ENCODE data around the gene CHD5. TPM values are rescaled to one million over a fixed set of nuclear protein-coding genes. Genes with fewer than 3 reads are reported as not detected.

CHD5 gene
- total RNA-seq, 1 experiment from 2014 or later = 6.1 TPM

DNA sequence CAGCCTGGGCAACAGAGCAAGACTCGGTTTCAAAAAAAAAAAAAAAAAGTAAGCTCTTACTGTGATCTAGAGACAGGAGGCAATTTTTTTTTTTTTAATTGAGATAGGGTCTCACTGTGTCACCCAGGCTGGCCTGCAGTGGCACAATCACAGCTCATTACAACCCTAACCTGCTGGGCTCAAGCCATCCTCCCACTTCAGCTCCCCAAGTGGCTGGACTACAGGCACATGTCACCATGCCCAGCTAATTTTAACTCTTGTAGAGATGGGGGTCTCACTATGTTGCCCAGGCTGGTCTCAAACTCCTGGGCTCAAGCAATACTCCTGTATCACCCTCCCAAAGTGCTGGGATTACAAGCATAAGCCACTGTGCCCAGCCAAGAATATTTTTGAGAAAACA lies 11.8 kb upstream of the CHD5 start:
- no peak overlapping the region for H3K27ac ChIP-seq (ENCODE audit: low read depth, low read length)
- H3K4me3 ChIP-seq (replicated peaks in 1 of 2; ENCODE audit: low read depth in 1 of 2, low read length in 2 of 2) = no peak overlapping the region
- no peak overlapping the region for H3K9ac ChIP-seq (ENCODE audit: low read length)
- intact Hi-C loops (cut with micrococcal nuclease) = no loop called here
- H3K4me1 ChIP-seq (ENCODE audit: control insufficient read depth in 1 of 2, insufficient read depth in 2 of 2, low read length in 2 of 2) = peaks cover 0 to 6% of the 10 kb centered on the region in 2 experiments; a peak in 2 of 4 replicates
- ATAC-seq = no peak
- H4K20me1 ChIP-seq (ENCODE audit: insufficient read depth) = peaks cover 25% of the 10 kb centered on the region; the same call in 1 of the 2 replicates
- no peak overlapping the region for H2AFZ ChIP-seq (ENCODE audit: low read depth, low read length, poor library complexity, severe bottlenecking)
- POLR2A ChIA-PET = no interaction called here
- H3K36me3 ChIP-seq (ENCODE audit: control insufficient read depth in 1 of 2, insufficient read depth in 2 of 2, low read length in 2 of 2) = peaks cover 57 to 73% of the 10 kb centered on the region in 2 experiments
- no TSS peak for BruUV-seq (replicated peaks)
- no peaks in the 10 kb centered on the region for H3K27me3 ChIP-seq (ENCODE audit: insufficient read depth, low read length)
- no peaks in the 10 kb centered on the region for H3K9me3 ChIP-seq (ENCODE audit: control insufficient read depth in 1 of 2, insufficient read depth in 1 of 2, low read depth in 1 of 2, low read length in 2 of 2)
- RAD21 ChIA-PET (ENCODE audit: low non-redundant PET in 1 of 2, low total read pairs in 2 of 2, uncharacterized antibody in 2 of 2, unreplicated experiment in 2 of 2) = no interaction called here
- TF ChIP-seq CEBPB (IDR thresholded peaks at IDR 0.05; ENCODE audit: low read depth) = no peak
- TF ChIP-seq POLR2A (IDR thresholded peaks at IDR 0.05; ENCODE audit: borderline replicate concordance, extremely low read depth, insufficient read depth, insufficient read length) = no peak
- no peak for TF ChIP-seq JUND (IDR thresholded peaks at IDR 0.05)
- no peak overlapping the region for H3K4me2 ChIP-seq (ENCODE audit: low read length)
- no peak for DNase-seq (ENCODE audit: low read depth, low spot score)
- peaks cover 97% of the 10 kb centered on the region for H3K79me2 ChIP-seq (ENCODE audit: insufficient read depth, low read length)
- no peaks in the 10 kb centered on the region for H3K9me2 ChIP-seq (ENCODE audit: insufficient read depth)
- CTCF ChIA-PET = interaction anchor here (1.3 kb wide), 1 partner anchor 13 kb away, joined by 4 read pairs; no protein-coding TSS in a partner anchor

DNA sequence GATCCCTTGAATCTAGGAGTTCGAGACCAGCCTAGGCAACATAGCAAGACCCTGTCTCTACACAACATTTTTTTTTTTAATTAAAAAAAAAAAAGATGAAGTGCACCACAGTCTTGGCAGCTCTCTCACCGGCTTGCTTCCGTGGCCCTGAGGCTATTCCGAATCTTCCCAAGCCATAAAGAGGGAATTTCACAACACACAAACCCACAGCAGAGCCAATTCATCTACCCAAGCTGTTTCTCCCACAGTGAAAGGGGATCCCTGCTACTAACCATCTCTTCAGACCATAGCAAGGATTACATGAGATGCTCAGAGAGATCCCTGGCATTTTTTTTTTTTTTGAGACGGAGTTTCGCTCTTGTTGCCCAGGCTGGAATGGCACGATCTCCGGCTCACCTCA lies 8.3 kb upstream of the CHD5 start:
- no peak overlapping the region for H3K9ac ChIP-seq (ENCODE audit: low read length)
- no peak overlapping the region for H3K4me2 ChIP-seq (ENCODE audit: low read length)
- H3K4me1 ChIP-seq (ENCODE audit: control insufficient read depth in 1 of 2, insufficient read depth in 2 of 2, low read length in 2 of 2) = peaks cover 4 to 8% of the 10 kb centered on the region in 2 experiments
- DNase-seq (ENCODE audit: low read depth, low spot score) (no peak), ATAC-seq (no peak)
- H3K9me3 ChIP-seq (ENCODE audit: control insufficient read depth in 1 of 2, insufficient read depth in 1 of 2, low read depth in 1 of 2, low read length in 2 of 2) = no peaks in the 10 kb centered on the region
- peaks cover 40 to 59% of the 10 kb centered on the region in 2 experiments for H3K36me3 ChIP-seq (ENCODE audit: control insufficient read depth in 1 of 2, insufficient read depth in 2 of 2, low read length in 2 of 2)
- intact Hi-C loops (cut with micrococcal nuclease) = no loop called here
- H2AFZ ChIP-seq (ENCODE audit: low read depth, low read length, poor library complexity, severe bottlenecking) = no peak overlapping the region
- no TSS peak for BruUV-seq (replicated peaks)
- peaks cover 74% of the 10 kb centered on the region for H3K79me2 ChIP-seq (ENCODE audit: insufficient read depth, low read length)
- no peak overlapping the region for H3K27ac ChIP-seq (ENCODE audit: low read depth, low read length)
- CTCF ChIA-PET = interaction anchor here (0.7 kb wide), 1 partner anchor 17 kb away, joined by 3 read pairs; no protein-coding TSS in a partner anchor
- POLR2A ChIA-PET = no interaction called here
- H3K4me3 ChIP-seq (replicated peaks in 1 of 2; ENCODE audit: low read depth in 1 of 2, low read length in 2 of 2) = no peak overlapping the region
- H3K27me3 ChIP-seq (ENCODE audit: insufficient read depth, low read length) = no peaks in the 10 kb centered on the region
- RAD21 ChIA-PET (ENCODE audit: low non-redundant PET in 1 of 2, low total read pairs in 2 of 2, uncharacterized antibody in 2 of 2, unreplicated experiment in 2 of 2) = no interaction called here
- H4K20me1 ChIP-seq (ENCODE audit: insufficient read depth) = peaks cover 33% of the 10 kb centered on the region; the same call in 1 of the 2 replicates
- H3K9me2 ChIP-seq (ENCODE audit: insufficient read depth) = no peaks in the 10 kb centered on the region
- TF ChIP-seq POLR2AphosphoS5 (IDR thresholded peaks at IDR 0.05; ENCODE audit: low read depth, low read length) = no peak
- no peak for TF ChIP-seq RAD21 (IDR thresholded peaks at IDR 0.05; ENCODE audit: low read depth)
- TF ChIP-seq, protein P1, sequence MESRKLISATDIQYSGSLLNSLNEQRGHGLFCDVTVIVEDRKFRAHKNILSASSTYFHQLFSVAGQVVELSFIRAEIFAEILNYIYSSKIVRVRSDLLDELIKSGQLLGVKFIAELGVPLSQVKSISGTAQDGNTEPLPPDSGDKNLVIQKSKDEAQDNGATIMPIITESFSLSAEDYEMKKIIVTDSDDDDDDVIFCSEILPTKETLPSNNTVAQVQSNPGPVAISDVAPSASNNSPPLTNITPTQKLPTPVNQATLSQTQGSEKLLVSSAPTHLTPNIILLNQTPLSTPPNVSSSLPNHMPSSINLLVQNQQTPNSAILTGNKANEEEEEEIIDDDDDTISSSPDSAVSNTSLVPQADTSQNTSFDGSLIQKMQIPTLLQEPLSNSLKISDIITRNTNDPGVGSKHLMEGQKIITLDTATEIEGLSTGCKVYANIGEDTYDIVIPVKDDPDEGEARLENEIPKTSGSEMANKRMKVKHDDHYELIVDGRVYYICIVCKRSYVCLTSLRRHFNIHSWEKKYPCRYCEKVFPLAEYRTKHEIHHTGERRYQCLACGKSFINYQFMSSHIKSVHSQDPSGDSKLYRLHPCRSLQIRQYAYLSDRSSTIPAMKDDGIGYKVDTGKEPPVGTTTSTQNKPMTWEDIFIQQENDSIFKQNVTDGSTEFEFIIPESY (IDR thresholded peaks at IDR 0.05; ENCODE audit: extremely low read depth, insufficient replicate concordance, low read length) = no peak
- TF ChIP-seq POLR2A (IDR thresholded peaks at IDR 0.05; ENCODE audit: borderline replicate concordance, extremely low read depth, insufficient read depth, insufficient read length) = no peak
- no peak for TF ChIP-seq SP1 (IDR thresholded peaks at IDR 0.05; ENCODE audit: low read depth)
- TF ChIP-seq EZH2phosphoT487 (IDR thresholded peaks at IDR 0.05; ENCODE audit: borderline replicate concordance) = no peak
- TF ChIP-seq YY1 (IDR thresholded peaks at IDR 0.05; ENCODE audit: extremely low read depth, insufficient replicate concordance, low read depth, low read length) = no peak
- no peak for TF ChIP-seq ZFX (IDR thresholded peaks at IDR 0.05)
- TF ChIP-seq SRF (IDR thresholded peaks at IDR 0.05; ENCODE audit: low read depth) = no peak
- TF ChIP-seq, protein P2, sequence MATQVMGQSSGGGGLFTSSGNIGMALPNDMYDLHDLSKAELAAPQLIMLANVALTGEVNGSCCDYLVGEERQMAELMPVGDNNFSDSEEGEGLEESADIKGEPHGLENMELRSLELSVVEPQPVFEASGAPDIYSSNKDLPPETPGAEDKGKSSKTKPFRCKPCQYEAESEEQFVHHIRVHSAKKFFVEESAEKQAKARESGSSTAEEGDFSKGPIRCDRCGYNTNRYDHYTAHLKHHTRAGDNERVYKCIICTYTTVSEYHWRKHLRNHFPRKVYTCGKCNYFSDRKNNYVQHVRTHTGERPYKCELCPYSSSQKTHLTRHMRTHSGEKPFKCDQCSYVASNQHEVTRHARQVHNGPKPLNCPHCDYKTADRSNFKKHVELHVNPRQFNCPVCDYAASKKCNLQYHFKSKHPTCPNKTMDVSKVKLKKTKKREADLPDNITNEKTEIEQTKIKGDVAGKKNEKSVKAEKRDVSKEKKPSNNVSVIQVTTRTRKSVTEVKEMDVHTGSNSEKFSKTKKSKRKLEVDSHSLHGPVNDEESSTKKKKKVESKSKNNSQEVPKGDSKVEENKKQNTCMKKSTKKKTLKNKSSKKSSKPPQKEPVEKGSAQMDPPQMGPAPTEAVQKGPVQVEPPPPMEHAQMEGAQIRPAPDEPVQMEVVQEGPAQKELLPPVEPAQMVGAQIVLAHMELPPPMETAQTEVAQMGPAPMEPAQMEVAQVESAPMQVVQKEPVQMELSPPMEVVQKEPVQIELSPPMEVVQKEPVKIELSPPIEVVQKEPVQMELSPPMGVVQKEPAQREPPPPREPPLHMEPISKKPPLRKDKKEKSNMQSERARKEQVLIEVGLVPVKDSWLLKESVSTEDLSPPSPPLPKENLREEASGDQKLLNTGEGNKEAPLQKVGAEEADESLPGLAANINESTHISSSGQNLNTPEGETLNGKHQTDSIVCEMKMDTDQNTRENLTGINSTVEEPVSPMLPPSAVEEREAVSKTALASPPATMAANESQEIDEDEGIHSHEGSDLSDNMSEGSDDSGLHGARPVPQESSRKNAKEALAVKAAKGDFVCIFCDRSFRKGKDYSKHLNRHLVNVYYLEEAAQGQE (IDR thresholded peaks at IDR 0.05; ENCODE audit: low read depth) = no peak
- no peak for TF ChIP-seq ELF1 (IDR thresholded peaks at IDR 0.05; ENCODE audit: borderline replicate concordance, low read depth)
- TF ChIP-seq EGR1 (IDR thresholded peaks at IDR 0.05; ENCODE audit: low read depth) = no peak
- TF ChIP-seq FOSL1 (IDR thresholded peaks at IDR 0.05; ENCODE audit: low read depth) = no peak
- no peak for TF ChIP-seq EZH2 (IDR thresholded peaks at IDR 0.05)
- TF ChIP-seq TCF7L2 (IDR thresholded peaks at IDR 0.05; ENCODE audit: borderline replicate concordance, extremely low read depth, insufficient read depth, insufficient read length) = no peak
